ENCODE data around the gene FAM107B.
A peak's percentile ranks its signal among the peaks of the same experiment; 100 is the strongest.

Gene FAM107B

DNA sequence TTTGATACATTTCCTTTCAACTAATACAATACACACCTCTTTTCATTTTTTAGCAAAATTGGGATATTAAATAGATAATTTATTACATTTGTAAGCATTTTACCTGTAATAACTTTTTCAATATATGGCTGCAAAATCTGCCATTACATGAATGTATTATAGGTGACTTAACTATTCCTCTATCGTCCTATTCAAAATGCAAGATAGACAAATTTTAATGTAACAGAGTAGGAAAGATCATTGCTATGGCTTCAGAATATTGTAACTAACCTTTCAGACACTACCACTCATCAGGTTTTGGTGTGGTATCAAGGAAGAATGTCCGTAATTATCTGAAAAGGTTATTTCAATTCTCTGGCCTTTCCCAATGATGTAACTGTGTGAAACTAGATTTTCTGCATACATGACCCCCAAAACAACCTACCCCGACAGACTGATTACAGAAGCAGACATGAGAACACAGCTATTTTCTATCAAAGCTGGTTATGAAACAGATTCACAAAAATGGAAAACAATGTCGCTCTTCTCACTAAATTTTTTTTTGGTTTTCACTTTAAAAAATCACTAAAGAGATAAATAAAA is 211.2 kb downstream of the FAM107B start:
- Histone ChIP-seq H3K18ac (ENCODE audit: low read length) (no peak overlapping the region), H3K56ac (ENCODE audit: low read length) (no peak overlapping the region), H3K23ac (ENCODE audit: low read length) (no peak overlapping the region), H3K4me2 (ENCODE audit: low read length) (no peak overlapping the region), H3K79me2 (ENCODE audit: control insufficient read depth, insufficient read depth, low read length) (peaks cover 9% of the 10 kb centered on the region), H3K79me1 (ENCODE audit: low read length) (peaks cover 21% of the 10 kb centered on the region), H3K36me3 (ENCODE audit: control insufficient read depth, insufficient read depth, low read length) (no peaks in the 10 kb centered on the region), H2BK120ac (ENCODE audit: low read depth, low read length) (no peak overlapping the region), H3K4me1 (ENCODE audit: control insufficient read depth, low read depth, low read length) (peaks cover 2% of the 10 kb centered on the region), H2BK15ac (replicated peaks; ENCODE audit: low read depth) (no peak overlapping the region), H3K4me3 (ENCODE audit: low read length) (no peak overlapping the region), H3K27me3 (ENCODE audit: insufficient read depth, low read length, poor library complexity) (no peaks in the 10 kb centered on the region), H3K4ac (ENCODE audit: low read depth, low read length) (no peak overlapping the region), H3K27ac (ENCODE audit: low read depth, low read length) (no peak overlapping the region), H3K9ac (ENCODE audit: low read length) (no peak overlapping the region), H2BK5ac (ENCODE audit: low read length) (no peak overlapping the region), H4K8ac (ENCODE audit: low read depth, low read length) (no peak overlapping the region), H4K5ac (ENCODE audit: low read length) (no peak overlapping the region), H2AK5ac (ENCODE audit: low read length) (no peak overlapping the region)
- no peak for DNase-seq
- no CpG with 5 or more reads among the region's 4 CpGs for WGBS (ENCODE audit: extremely low coverage, insufficient coverage, low lambda C conversion rate)

- Histone ChIP-seq H3K27me3 (ENCODE audit: insufficient read depth, low read length, poor library complexity) (no peaks in the 10 kb centered on the region), H3K79me1 (ENCODE audit: low read length) (peaks cover 21% of the 10 kb centered on the region), H3K27ac (ENCODE audit: low read depth, low read length) (no peak overlapping the region), H4K5ac (ENCODE audit: low read length) (no peak overlapping the region), H3K4me3 (ENCODE audit: low read length) (no peak overlapping the region), H3K36me3 (ENCODE audit: control insufficient read depth, insufficient read depth, low read length) (no peaks in the 10 kb centered on the region), H3K23ac (ENCODE audit: low read length) (no peak overlapping the region), H3K18ac (ENCODE audit: low read length) (no peak overlapping the region), H3K4me2 (ENCODE audit: low read length) (no peak overlapping the region), H3K4ac (ENCODE audit: low read depth, low read length) (no peak overlapping the region), H4K8ac (ENCODE audit: low read depth, low read length) (no peak overlapping the region), H2AK5ac (ENCODE audit: low read length) (no peak overlapping the region), H2BK120ac (ENCODE audit: low read depth, low read length) (no peak overlapping the region), H3K9ac (ENCODE audit: low read length) (no peak overlapping the region), H2BK15ac (replicated peaks; ENCODE audit: low read depth) (no peak overlapping the region), H3K56ac (ENCODE audit: low read length) (no peak overlapping the region), H2BK5ac (ENCODE audit: low read length) (no peak overlapping the region), H3K4me1 (ENCODE audit: control insufficient read depth, low read depth, low read length) (peaks cover 2% of the 10 kb centered on the region), H3K79me2 (ENCODE audit: control insufficient read depth, insufficient read depth, low read length) (peaks cover 11% of the 10 kb centered on the region)
- no CpG with 5 or more reads among the region's 3 CpGs for WGBS (ENCODE audit: extremely low coverage, insufficient coverage, low lambda C conversion rate)
- no peak for DNase-seq
These were observed 211.7 kb downstream of the FAM107B start for GRCh38 chr10:14563076-14563336.

- no peak overlapping the region for H3K27ac ChIP-seq (ENCODE audit: low read depth, low read length)
- no peak for DNase-seq
- H2AK5ac ChIP-seq (ENCODE audit: low read length), result no peak overlapping the region
- H2BK120ac ChIP-seq (ENCODE audit: low read depth, low read length), result no peak overlapping the region
- H3K4me3 ChIP-seq (ENCODE audit: low read length), result no peak overlapping the region
- no peak overlapping the region for H3K4ac ChIP-seq (ENCODE audit: low read depth, low read length)
- no peaks in the 10 kb centered on the region for H3K36me3 ChIP-seq (ENCODE audit: control insufficient read depth, insufficient read depth, low read length)
- peaks cover 21% of the 10 kb centered on the region for H3K79me1 ChIP-seq (ENCODE audit: low read length)
- no peak overlapping the region for H3K4me2 ChIP-seq (ENCODE audit: low read length)
- no peak overlapping the region for H4K8ac ChIP-seq (ENCODE audit: low read depth, low read length)
- H2BK5ac ChIP-seq (ENCODE audit: low read length), result no peak overlapping the region
- no peak overlapping the region for H3K23ac ChIP-seq (ENCODE audit: low read length)
- H3K9ac ChIP-seq (ENCODE audit: low read length), result no peak overlapping the region
- H3K79me2 ChIP-seq (ENCODE audit: control insufficient read depth, insufficient read depth, low read length), result peaks cover 13% of the 10 kb centered on the region
- no CpG with 5 or more reads among the region's 4 CpGs for WGBS (ENCODE audit: extremely low coverage, insufficient coverage, low lambda C conversion rate)
- no peaks in the 10 kb centered on the region for H3K27me3 ChIP-seq (ENCODE audit: insufficient read depth, low read length, poor library complexity)
- H3K56ac ChIP-seq (ENCODE audit: low read length), result no peak overlapping the region
- no peak overlapping the region for H3K18ac ChIP-seq (ENCODE audit: low read length)
- no peak overlapping the region for H4K5ac ChIP-seq (ENCODE audit: low read length)
- peaks cover 2% of the 10 kb centered on the region for H3K4me1 ChIP-seq (ENCODE audit: control insufficient read depth, low read depth, low read length)
- no peak overlapping the region for H2BK15ac ChIP-seq (replicated peaks; ENCODE audit: low read depth)
These were observed 212.2 kb downstream of the FAM107B start for GRCh38 chr10:14562218-14563075.

- Histone ChIP-seq H2BK120ac (ENCODE audit: low read depth, low read length) (no peak overlapping the region), H3K4me1 (ENCODE audit: control insufficient read depth, low read depth, low read length) (peaks cover 2% of the 10 kb centered on the region), H2BK5ac (ENCODE audit: low read length) (no peak overlapping the region), H3K79me2 (ENCODE audit: control insufficient read depth, insufficient read depth, low read length) (peaks cover 13% of the 10 kb centered on the region), H4K8ac (ENCODE audit: low read depth, low read length) (no peak overlapping the region), H2AK5ac (ENCODE audit: low read length) (no peak overlapping the region), H3K56ac (ENCODE audit: low read length) (peak overlapping the region; percentile 5), H3K27me3 (ENCODE audit: insufficient read depth, low read length, poor library complexity) (no peaks in the 10 kb centered on the region), H3K79me1 (ENCODE audit: low read length) (peaks cover 19% of the 10 kb centered on the region), H3K23ac (ENCODE audit: low read length) (peak overlapping the region; percentile 74), H3K4ac (ENCODE audit: low read depth, low read length) (no peak overlapping the region), H3K4me2 (ENCODE audit: low read length) (no peak overlapping the region), H3K36me3 (ENCODE audit: control insufficient read depth, insufficient read depth, low read length) (no peaks in the 10 kb centered on the region), H3K27ac (ENCODE audit: low read depth, low read length) (no peak overlapping the region), H4K5ac (ENCODE audit: low read length) (no peak overlapping the region), H2BK15ac (replicated peaks; ENCODE audit: low read depth) (no peak overlapping the region), H3K9ac (ENCODE audit: low read length) (no peak overlapping the region), H3K4me3 (ENCODE audit: low read length) (no peak overlapping the region), H3K18ac (ENCODE audit: low read length) (no peak overlapping the region)
- no peak for DNase-seq
- WGBS (ENCODE audit: extremely low coverage, insufficient coverage, low lambda C conversion rate), result no CpG with 5 or more reads among the region's 15 CpGs
These were observed 213.6 kb downstream of the FAM107B start for GRCh38 chr10:14560791-14561765.

GRCh38 chr10:14560274-14560673 is 214.4 kb downstream of the FAM107B start:
- DNase-seq, result peak; percentile 91
- Histone ChIP-seq H3K4me3 (ENCODE audit: low read length) (no peak overlapping the region), H3K56ac (ENCODE audit: low read length) (peak overlapping the region; percentile 5), H3K4me1 (ENCODE audit: control insufficient read depth, low read depth, low read length) (peaks cover 2% of the 10 kb centered on the region), H3K79me2 (ENCODE audit: control insufficient read depth, insufficient read depth, low read length) (peaks cover 13% of the 10 kb centered on the region), H3K36me3 (ENCODE audit: control insufficient read depth, insufficient read depth, low read length) (no peaks in the 10 kb centered on the region), H3K27me3 (ENCODE audit: insufficient read depth, low read length, poor library complexity) (no peaks in the 10 kb centered on the region), H3K18ac (ENCODE audit: low read length) (no peak overlapping the region), H3K4ac (ENCODE audit: low read depth, low read length) (no peak overlapping the region), H3K23ac (ENCODE audit: low read length) (no peak overlapping the region), H2AK5ac (ENCODE audit: low read length) (no peak overlapping the region), H2BK120ac (ENCODE audit: low read depth, low read length) (no peak overlapping the region), H3K79me1 (ENCODE audit: low read length) (peaks cover 18% of the 10 kb centered on the region), H2BK15ac (replicated peaks; ENCODE audit: low read depth) (no peak overlapping the region), H4K8ac (ENCODE audit: low read depth, low read length) (no peak overlapping the region), H2BK5ac (ENCODE audit: low read length) (no peak overlapping the region), H3K9ac (ENCODE audit: low read length) (no peak overlapping the region), H4K5ac (ENCODE audit: low read length) (no peak overlapping the region), H3K4me2 (ENCODE audit: low read length) (no peak overlapping the region), H3K27ac (ENCODE audit: low read depth, low read length) (no peak overlapping the region)
- no CpG with 5 or more reads among the region's 9 CpGs for WGBS (ENCODE audit: extremely low coverage, insufficient coverage, low lambda C conversion rate)

All from mesendoderm (in vitro differentiated cells).